Transverse colon (tissue), 4 donors: ENCODE measurements around the gene GNS.

Experiments used
- EP300 ChIP-seq: sonication (generic); formaldehyde crosslinking; IDR thresholded peaks from one replicate; pipeline ENCODE4 v1.6.1; 2017; ENCODE audit warnings: antibody characterized with exemption, low read depth
- POLR2A ChIP-seq: fragments of 450-650 bp; IDR thresholded peaks from one replicate; pipeline ENCODE4 v1.6.1; 2016; ENCODE audit warnings: antibody characterized with exemption, mild to moderate bottlenecking, moderate library complexity
- POLR2AphosphoS5 ChIP-seq, 3 donors: sonication (generic); formaldehyde crosslinking; IDR thresholded peaks; one replicate each; pipeline ENCODE4 v1.6.1; 2016; ENCODE audit warnings: antibody characterized with exemption in 3 of 3
- TF ChIP-seq, protein P1 (sequence below), 5 experiments: fragments of 200-600 bp in 3 of 5; fragments of 450-650 bp in 2 of 5; sonication (generic) in 3 of 5; IDR thresholded peaks; 1 replicate in 2 of 5; 2 replicates in 3 of 5; pipeline ENCODE4 v1.5.1; 2016 to 2017; ENCODE audit warnings: antibody characterized with exemption in 5 of 5, inconsistent platforms in 3 of 5, mild to moderate bottlenecking in 2 of 5, moderate library complexity in 1 of 5

DNA sequence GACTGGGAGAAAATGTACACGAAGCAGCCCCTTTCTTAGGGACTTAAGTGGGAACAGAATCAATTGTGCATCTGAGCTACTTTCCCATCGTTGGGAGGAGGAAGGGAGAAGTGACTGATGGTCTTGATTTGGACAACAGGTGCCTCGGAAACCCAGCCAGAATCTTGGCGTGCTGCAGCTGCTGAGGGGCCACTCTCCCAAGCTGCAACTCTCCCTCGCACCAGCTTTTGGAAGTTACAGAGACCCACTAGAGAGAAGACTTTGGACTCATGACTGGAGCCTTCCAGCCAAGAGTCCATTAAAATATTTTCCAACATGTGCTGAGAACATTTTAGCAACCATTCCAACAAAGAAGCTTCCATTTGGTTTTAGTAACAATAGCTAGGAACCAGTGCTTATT lies 52.3 kb downstream of the GNS start:
- no peak for TF ChIP-seq POLR2A
- TF ChIP-seq, protein P1, sequence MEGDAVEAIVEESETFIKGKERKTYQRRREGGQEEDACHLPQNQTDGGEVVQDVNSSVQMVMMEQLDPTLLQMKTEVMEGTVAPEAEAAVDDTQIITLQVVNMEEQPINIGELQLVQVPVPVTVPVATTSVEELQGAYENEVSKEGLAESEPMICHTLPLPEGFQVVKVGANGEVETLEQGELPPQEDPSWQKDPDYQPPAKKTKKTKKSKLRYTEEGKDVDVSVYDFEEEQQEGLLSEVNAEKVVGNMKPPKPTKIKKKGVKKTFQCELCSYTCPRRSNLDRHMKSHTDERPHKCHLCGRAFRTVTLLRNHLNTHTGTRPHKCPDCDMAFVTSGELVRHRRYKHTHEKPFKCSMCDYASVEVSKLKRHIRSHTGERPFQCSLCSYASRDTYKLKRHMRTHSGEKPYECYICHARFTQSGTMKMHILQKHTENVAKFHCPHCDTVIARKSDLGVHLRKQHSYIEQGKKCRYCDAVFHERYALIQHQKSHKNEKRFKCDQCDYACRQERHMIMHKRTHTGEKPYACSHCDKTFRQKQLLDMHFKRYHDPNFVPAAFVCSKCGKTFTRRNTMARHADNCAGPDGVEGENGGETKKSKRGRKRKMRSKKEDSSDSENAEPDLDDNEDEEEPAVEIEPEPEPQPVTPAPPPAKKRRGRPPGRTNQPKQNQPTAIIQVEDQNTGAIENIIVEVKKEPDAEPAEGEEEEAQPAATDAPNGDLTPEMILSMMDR (IDR thresholded peaks at IDR 0.05): no peak
- no peak for TF ChIP-seq POLR2AphosphoS5 (IDR thresholded peaks at IDR 0.05)
- TF ChIP-seq EP300: no peak
